Heart left ventricle (tissue), 13 donors: ENCODE data around the gene C12orf76.

Experiments
- CTCF ChIP-seq, 12 donors: fragments of 200-600 bp; sonication (generic) in 4 of 12; IDR thresholded peaks; one replicate each; pipeline versions ENCODE4 v1.5.0 to v1.8.0; 2018 to 2022; ENCODE audit warnings: antibody characterized with exemption in 12 of 12, mild to moderate bottlenecking in 5 of 12
- POLR2A ChIP-seq, 2 donors: fragments of 450-650 bp; IDR thresholded peaks; one replicate each; pipeline ENCODE4 v1.6.1; 2017; ENCODE audit warnings: antibody characterized with exemption in 2 of 2, mild to moderate bottlenecking in 2 of 2, moderate library complexity in 2 of 2
- donor health status: ischemic (EF 13 %, LVEDD 7.1; RV severe dilation, severe dysfunction).
- donor health status: DM: no; HTN: yes; CAD: no.
- donor health status: DM: no; HTN: no; CAD: no.
- donor health status: ischemic (EF 25% LVEDD 6.9; RV normal size, moderate dysfunction).
- donor health status: ischemic (EF 25% LVEDD 5.7; RV mildly dilated, moderate dysfunction).
- donor health status: ischemic (EF 35%, LVEDD 5.7; RV mildly dilated, moderate dysfunction).
- donor health status: nonischemic (EF 11% LVEDD 7.7; RV severe dilation, severe dysfunction).
- donor health status: DM: yes; HTN: yes; CAD: no.
- donor health status: PGD.
- donor health status: ischemic (EF 29% LVEDD 5.4; RV normal size, mild dysfunction).
- donor health status: nonischemic (EF 23%, LVEDD 6.1; RV moderate dilation, normal function).

- TF ChIP-seq CTCF (IDR thresholded peaks at IDR 0.05) (no peak), POLR2A (IDR thresholded peaks at IDR 0.05) (no peak)
Measured at GRCh38 chr12:110062241-110062640, 13.9 kb upstream of the C12orf76 start.
